ENCODE data around the gene MRPL14. TPM values are rescaled to one million over a fixed set of nuclear protein-coding genes. Genes with fewer than 3 reads are reported as not detected.

MRPL14 gene
- total RNA-seq, 1 donor from 2014 or later, result 61.8 TPM

GRCh38 chr6:44143731-44144130, 16.5 kb upstream of the MRPL14 start:
- no peak for DNase-seq (ENCODE audit: low spot score in 2 of 2)
- intact Hi-C loops (cut with DNase I), result no loop called here
- H3K27me3 ChIP-seq, result no peaks in the 10 kb centered on the region
- H3K9me3 ChIP-seq, result no peaks in the 10 kb centered on the region
- no peak overlapping the region for H3K27ac ChIP-seq
- H3K4me3 ChIP-seq, result no peak overlapping the region
- TF ChIP-seq, protein P1, sequence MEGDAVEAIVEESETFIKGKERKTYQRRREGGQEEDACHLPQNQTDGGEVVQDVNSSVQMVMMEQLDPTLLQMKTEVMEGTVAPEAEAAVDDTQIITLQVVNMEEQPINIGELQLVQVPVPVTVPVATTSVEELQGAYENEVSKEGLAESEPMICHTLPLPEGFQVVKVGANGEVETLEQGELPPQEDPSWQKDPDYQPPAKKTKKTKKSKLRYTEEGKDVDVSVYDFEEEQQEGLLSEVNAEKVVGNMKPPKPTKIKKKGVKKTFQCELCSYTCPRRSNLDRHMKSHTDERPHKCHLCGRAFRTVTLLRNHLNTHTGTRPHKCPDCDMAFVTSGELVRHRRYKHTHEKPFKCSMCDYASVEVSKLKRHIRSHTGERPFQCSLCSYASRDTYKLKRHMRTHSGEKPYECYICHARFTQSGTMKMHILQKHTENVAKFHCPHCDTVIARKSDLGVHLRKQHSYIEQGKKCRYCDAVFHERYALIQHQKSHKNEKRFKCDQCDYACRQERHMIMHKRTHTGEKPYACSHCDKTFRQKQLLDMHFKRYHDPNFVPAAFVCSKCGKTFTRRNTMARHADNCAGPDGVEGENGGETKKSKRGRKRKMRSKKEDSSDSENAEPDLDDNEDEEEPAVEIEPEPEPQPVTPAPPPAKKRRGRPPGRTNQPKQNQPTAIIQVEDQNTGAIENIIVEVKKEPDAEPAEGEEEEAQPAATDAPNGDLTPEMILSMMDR (IDR thresholded peaks at IDR 0.05), result no peak
- H3K4me1 ChIP-seq, result no peaks in the 10 kb centered on the region
- peaks cover 55 to 84% of the 10 kb centered on the region in 2 donors for H3K36me3 ChIP-seq

DNA sequence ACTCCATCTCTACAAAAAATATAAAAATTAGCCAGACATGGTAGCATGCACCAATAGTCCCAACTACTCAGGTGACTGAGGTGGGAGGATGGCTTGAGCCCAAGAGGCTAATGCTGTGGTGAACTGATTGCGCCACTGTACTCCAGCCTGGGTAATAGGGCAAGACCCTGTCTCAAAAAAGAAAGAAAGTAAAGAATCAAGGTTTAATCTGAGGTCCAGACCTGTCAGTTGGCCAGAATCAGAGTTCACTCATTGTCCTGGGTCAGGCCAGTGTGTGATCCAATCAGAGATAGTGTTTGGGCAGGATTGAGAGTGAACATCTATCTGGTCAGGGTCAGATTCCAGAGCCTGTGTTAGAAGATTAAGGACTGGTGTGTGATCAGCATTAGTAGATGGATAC, 15.6 kb upstream of the MRPL14 start:
- DNase-seq (ENCODE audit: low spot score in 2 of 2), result no peak
- H3K27ac ChIP-seq, result no peak overlapping the region
- H3K27me3 ChIP-seq, result no peaks in the 10 kb centered on the region
- TF ChIP-seq, protein P1 (IDR thresholded peaks at IDR 0.05), result no peak
- H3K4me3 ChIP-seq, result no peak overlapping the region
- no peaks in the 10 kb centered on the region for H3K4me1 ChIP-seq
- H3K9me3 ChIP-seq, result no peaks in the 10 kb centered on the region
- H3K36me3 ChIP-seq, result peaks cover 55 to 83% of the 10 kb centered on the region in 2 donors
- intact Hi-C loops (cut with DNase I), result no loop called here

DNA sequence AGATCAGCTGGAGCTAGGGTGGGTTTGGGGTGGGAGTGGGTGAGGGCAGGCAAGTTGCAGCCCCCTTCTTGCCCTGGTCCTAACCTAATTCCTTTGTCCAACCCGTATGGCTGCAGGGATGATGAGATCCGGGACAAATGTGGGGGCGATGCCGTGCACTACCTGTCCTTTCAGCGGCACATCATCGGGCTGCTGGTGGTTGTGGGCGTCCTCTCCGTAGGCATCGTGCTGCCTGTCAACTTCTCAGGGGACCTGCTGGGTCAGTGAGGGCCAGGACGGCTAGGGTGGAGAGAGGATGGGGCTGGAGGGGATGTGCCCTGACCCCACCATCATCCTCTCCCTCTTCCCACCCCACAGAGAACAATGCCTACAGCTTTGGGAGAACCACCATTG, 12.1 kb upstream of the MRPL14 start:
- H3K4me3 ChIP-seq, result no peak overlapping the region
- no peaks in the 10 kb centered on the region for H3K9me3 ChIP-seq
- H3K27ac ChIP-seq, result no peak overlapping the region
- intact Hi-C loops (cut with DNase I), result no loop called here
- H3K27me3 ChIP-seq, result no peaks in the 10 kb centered on the region
- H3K4me1 ChIP-seq, result no peaks in the 10 kb centered on the region
- no peak for DNase-seq (ENCODE audit: low spot score in 2 of 2)
- TF ChIP-seq, protein P1 (IDR thresholded peaks at IDR 0.05), result no peak
- H3K36me3 ChIP-seq, result peaks cover 63 to 86% of the 10 kb centered on the region in 2 donors

DNA sequence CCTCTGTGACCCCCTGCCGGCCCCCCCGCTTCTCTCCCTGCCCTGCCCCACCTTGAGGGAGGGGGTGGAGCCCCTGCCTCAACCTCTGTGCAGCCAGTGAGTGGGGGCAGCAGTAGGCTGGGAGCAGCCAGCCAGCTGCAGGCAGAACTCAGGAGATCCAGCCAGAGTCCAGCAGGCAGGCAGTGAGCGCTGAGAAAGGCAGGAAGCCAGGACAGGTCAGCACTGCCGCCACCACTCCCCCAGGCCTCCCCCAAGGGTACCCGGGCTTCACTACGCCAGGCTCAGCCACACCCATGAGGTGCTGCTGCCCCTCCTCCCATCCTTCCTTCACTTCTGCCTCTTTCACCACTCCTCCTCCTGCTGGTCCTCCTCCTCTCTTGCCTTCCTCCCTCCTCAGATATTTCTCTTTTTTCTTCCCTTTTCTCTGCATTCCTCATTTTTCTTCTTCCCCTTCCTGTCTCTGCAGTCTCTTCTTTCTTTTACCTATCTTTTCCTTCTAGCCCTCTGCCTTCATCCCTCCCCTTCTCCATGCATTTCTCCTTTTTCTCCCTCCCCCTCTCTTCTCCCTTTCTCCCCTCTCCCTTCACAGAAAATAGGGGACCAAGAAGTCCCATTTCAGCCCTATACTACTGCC, 11.6 kb upstream of the MRPL14 start:
- no peaks in the 10 kb centered on the region for H3K9me3 ChIP-seq
- DNase-seq (ENCODE audit: low spot score in 2 of 2), result no peak
- H3K4me3 ChIP-seq, result no peak overlapping the region
- peaks cover 59 to 81% of the 10 kb centered on the region in 2 donors for H3K36me3 ChIP-seq
- no peaks in the 10 kb centered on the region for H3K27me3 ChIP-seq
- TF ChIP-seq, protein P1 (IDR thresholded peaks at IDR 0.05), result no peak
- H3K27ac ChIP-seq, result no peak overlapping the region
- intact Hi-C loops (cut with DNase I), result no loop called here
- H3K4me1 ChIP-seq, result no peaks in the 10 kb centered on the region

DNA sequence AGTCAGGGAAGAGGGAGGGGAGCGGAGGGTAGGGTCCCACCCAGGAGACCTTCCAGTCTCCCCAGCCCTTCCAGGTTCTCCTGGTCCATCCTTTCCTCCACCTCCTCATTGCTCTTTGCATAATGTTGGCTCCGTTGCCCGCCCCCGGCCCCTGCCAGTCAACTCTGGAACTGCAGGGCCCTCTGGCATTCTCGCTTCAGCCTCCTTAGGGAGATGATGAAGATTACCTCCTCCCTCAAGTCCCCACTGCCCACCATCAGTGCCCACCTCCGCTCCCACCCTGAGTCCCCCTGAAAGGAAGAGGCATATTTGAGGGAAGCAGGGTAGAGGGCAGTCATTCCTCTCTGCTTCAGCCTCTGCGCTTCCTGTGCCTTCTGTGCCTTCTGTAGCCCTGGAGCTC, 8.6 kb upstream of the MRPL14 start:
- Histone ChIP-seq H3K27ac (no peak overlapping the region), H3K36me3 (peaks cover 43 to 58% of the 10 kb centered on the region in 2 donors), H3K9me3 (no peaks in the 10 kb centered on the region), H3K27me3 (no peaks in the 10 kb centered on the region), H3K4me1 (no peaks in the 10 kb centered on the region), H3K4me3 (no peak overlapping the region)
- no peak for DNase-seq (ENCODE audit: low spot score in 2 of 2)
- intact Hi-C loops (cut with DNase I), result no loop called here
- TF ChIP-seq, protein P1 (IDR thresholded peaks at IDR 0.05), result no peak
